Neural progenitor cell (in vitro differentiated cells): ENCODE measurements around the gene SH2D3A. TPM values are rescaled to one million over a fixed set of nuclear protein-coding genes. Genes with fewer than 3 reads are reported as not detected.
A peak's percentile ranks its signal among the peaks of the same experiment; 100 is the strongest.

ENCODE experiments used
- DNase-seq: peaks from one replicate; pipeline ENCODE4 v3.0.0-alpha.2; 2016; ENCODE audit warnings: low spot score
- H2AFZ ChIP-seq: fragments of 200-600 bp; sonication (generic); replicated peaks from 2 replicates; pipeline ENCODE4 v1.6.1; 2016; ENCODE audit warnings: antibody characterized with exemption
- H3F3A ChIP-seq: fragments of 200-600 bp; sonication (generic); 2 replicates; pipeline ENCODE4 v1.6.1; 2016; ENCODE audit warnings: antibody characterized with exemption, low read depth
- H3K27ac ChIP-seq: fragments of 200-600 bp; sonication (generic); 2 replicates; pipeline ENCODE4 v1.5.1; 2016; ENCODE audit warnings: mild to moderate bottlenecking
- H3K27me3 ChIP-seq: fragments of 200-600 bp; sonication (generic); 2 replicates; pipeline ENCODE4 v1.6.1; 2016; ENCODE audit warnings: mild to moderate bottlenecking, moderate library complexity
- H3K36me3 ChIP-seq: fragments of 200-600 bp; sonication (generic); 2 replicates; pipeline ENCODE4 v1.5.1; 2016
- H3K4me1 ChIP-seq: fragments of 200-600 bp; sonication (generic); 2 replicates; pipeline ENCODE4 v1.6.1; 2016; ENCODE audit warnings: mixed run types
- H3K4me2 ChIP-seq: fragments of 200-600 bp; sonication (generic); 2 replicates; pipeline ENCODE4 v1.6.1; 2016
- H3K4me3 ChIP-seq: fragments of 200-600 bp; sonication (generic); 2 replicates; pipeline ENCODE4 v1.5.1; 2016
- H3K79me2 ChIP-seq: fragments of 200-600 bp; sonication (generic); 2 replicates; pipeline ENCODE4 v1.6.1; 2016; ENCODE audit warnings: low read depth
- H3K9ac ChIP-seq: fragments of 200-600 bp; sonication (generic); 2 replicates; pipeline ENCODE4 v1.6.1; 2016
- H3K9me3 ChIP-seq: fragments of 200-600 bp; sonication (generic); 2 replicates; pipeline ENCODE4 v1.5.1; 2016; ENCODE audit warnings: low read depth
- H4K20me1 ChIP-seq: fragments of 200-600 bp; sonication (generic); 2 replicates; pipeline ENCODE4 v1.6.1; 2016; ENCODE audit warnings: low read depth
- H3K27ac Mint-ChIP-seq: 3 replicates; pipeline ENCODE4 v1.8.0; 2021; ENCODE audit warnings: mixed read lengths
- H3K27me3 Mint-ChIP-seq: 2 replicates; pipeline ENCODE4 v1.8.0; 2022; ENCODE audit warnings: low read depth, mild to moderate bottlenecking, inconsistent platforms, moderate library complexity, mixed read lengths; ENCODE audit not compliant: insufficient read depth
- H3K36me3 Mint-ChIP-seq: 3 replicates; pipeline ENCODE4 v1.8.0; 2021; ENCODE audit warnings: mixed read lengths
- H3K4me1 Mint-ChIP-seq: 3 replicates; pipeline ENCODE4 v1.8.0; 2021; ENCODE audit warnings: mixed read lengths
- H3K4me3 Mint-ChIP-seq: 3 replicates; pipeline ENCODE4 v1.8.0; 2021; ENCODE audit warnings: mild to moderate bottlenecking, moderate library complexity, mixed read lengths
- H3K9me3 Mint-ChIP-seq: 3 replicates; pipeline ENCODE4 v1.8.0; 2020; ENCODE audit warnings: mixed read lengths
- CTCF ChIP-seq: fragments of 200-600 bp; sonication (generic); IDR thresholded peaks from 2 replicates; pipeline ENCODE4 v1.5.1; 2017; ENCODE audit warnings: antibody characterized with exemption, mild to moderate bottlenecking
- EZH2 ChIP-seq: fragments of 200-600 bp; sonication (generic); IDR thresholded peaks from 2 replicates; pipeline ENCODE4 v1.6.1; 2017; ENCODE audit warnings: antibody characterized with exemption, mild to moderate bottlenecking, moderate library complexity
- EZH2phosphoT487 ChIP-seq: fragments of 200-600 bp; sonication (generic); IDR thresholded peaks from 2 replicates; pipeline ENCODE4 v1.6.1; 2017; ENCODE audit warnings: antibody characterized with exemption
- total RNA-seq: library from RNA; depleted of rRNA; stranded (reverse); fragments of >200 nt; gene quantifications from 2 replicates; pipeline ENCODE4 v1.2.3, GENCODE V29; 2015; ENCODE audit warnings: low replicate concordance

The SH2D3A gene
- total RNA-seq, 1 donor from 2014 or later: 0.65 TPM

GRCh38 chr19:6739390-6739882, 27.8 kb downstream of the SH2D3A start, which contains the start of gene TRIP10:
Gene TRIP10, plus strand, starts transcription at chr19:6739680. Its CDS starts 82 bp downstream, at chr19:6739762.
- Histone ChIP-seq H4K20me1 (no peaks in the 10 kb centered on the region), H3K4me3 (peak within 1 kb of the TSS; percentile 80), H3K27me3 (no peaks in the 10 kb centered on the region), H3K27ac (no peak within 1 kb of the TSS), H3K9me3 (no peaks in the 10 kb centered on the region), H3K4me2 (peak within 1 kb of the TSS; percentile 81), H3K79me2 (peaks cover 33% of the 10 kb centered on the region), H3F3A (peaks cover 64% of the 10 kb centered on the region), H3K36me3 (no peaks in the 10 kb centered on the region), H3K9ac (no peak within 1 kb of the TSS), H2AFZ (peak within 1 kb of the TSS; percentile 13), H3K4me1 (peaks cover 47% of the 10 kb centered on the region)
- Mint-ChIP-seq H3K4me1 (peaks cover 56% of the 10 kb centered on the region), H3K27ac (peak within 1 kb of the TSS; percentile 25), H3K4me3 (peak within 1 kb of the TSS; percentile 97), H3K36me3 (peaks cover 4% of the 10 kb centered on the region), H3K27me3 (peaks cover 6% of the 10 kb centered on the region), H3K9me3 (no peaks in the 10 kb centered on the region)
- DNase-seq: peak; percentile 94
- TF ChIP-seq CTCF (no peak), EZH2 (no peak), EZH2phosphoT487 (no peak)

GRCh38 chr19:6738787-6739389, 28.3 kb downstream of the SH2D3A start:
- H3K27ac ChIP-seq: no peak overlapping the region
- H3K4me2 ChIP-seq: peak overlapping the region; percentile 64
- H4K20me1 ChIP-seq: no peaks in the 10 kb centered on the region
- peak overlapping the region; percentile 26 for H3K4me3 ChIP-seq
- peak; percentile 51 for DNase-seq
- no peaks in the 10 kb centered on the region for H3K9me3 ChIP-seq
- peaks cover 33% of the 10 kb centered on the region for H3K79me2 ChIP-seq
- Mint-ChIP-seq H3K4me3 (peak overlapping the region; percentile 97), H3K27ac (peak overlapping the region; percentile 25), H3K36me3 (peaks cover 4% of the 10 kb centered on the region), H3K4me1 (peaks cover 51% of the 10 kb centered on the region), H3K9me3 (no peaks in the 10 kb centered on the region), H3K27me3 (peaks cover 6% of the 10 kb centered on the region)
- no peak overlapping the region for H3K9ac ChIP-seq
- no peak overlapping the region for H2AFZ ChIP-seq
- TF ChIP-seq CTCF: no peak
- no peak for TF ChIP-seq EZH2phosphoT487
- TF ChIP-seq EZH2: no peak
- H3F3A ChIP-seq: peaks cover 59% of the 10 kb centered on the region
- peaks cover 43% of the 10 kb centered on the region for H3K4me1 ChIP-seq
- no peaks in the 10 kb centered on the region for H3K27me3 ChIP-seq
- H3K36me3 ChIP-seq: no peaks in the 10 kb centered on the region

- Histone ChIP-seq H3K27ac (no peak overlapping the region), H3F3A (peaks cover 51% of the 10 kb centered on the region), H3K27me3 (no peaks in the 10 kb centered on the region), H3K4me2 (peak overlapping the region; percentile 64), H4K20me1 (no peaks in the 10 kb centered on the region), H3K79me2 (peaks cover 33% of the 10 kb centered on the region), H3K9me3 (no peaks in the 10 kb centered on the region), H3K4me3 (peak overlapping the region; percentile 26), H3K4me1 (peaks cover 35% of the 10 kb centered on the region), H3K36me3 (no peaks in the 10 kb centered on the region), H2AFZ (no peak overlapping the region), H3K9ac (no peak overlapping the region)
- Mint-ChIP-seq H3K27me3 (peaks cover 6% of the 10 kb centered on the region), H3K4me3 (peak overlapping the region; percentile 97), H3K27ac (peak overlapping the region; percentile 96), H3K9me3 (no peaks in the 10 kb centered on the region), H3K36me3 (no peaks in the 10 kb centered on the region), H3K4me1 (peaks cover 44% of the 10 kb centered on the region)
- TF ChIP-seq EZH2: no peak
- peak; percentile 64 for TF ChIP-seq CTCF
- TF ChIP-seq EZH2phosphoT487: no peak
- DNase-seq: peak; percentile 77
These were observed 29.1 kb downstream of the SH2D3A start for GRCh38 chr19:6737873-6738786.
